CD4-positive, alpha-beta T cell treated with Interleukin-17A for 1 hour (primary cell): ENCODE data around the gene ECE1.

Experiments
- DNase-seq: peaks from one replicate; pipeline ENCODE4 v3.0.0-alpha.2; 2020

ECE1 gene

GRCh38 chr1:21289700-21290545 is at the start of gene ECE1:
Gene ECE1 (minus strand): TSS chr1:21290463. CDS start chr1:21290414, 49 bp downstream.
- peak; percentile 56 for DNase-seq

- no peak for DNase-seq
These were observed 49.3 kb upstream of the ECE1 start for GRCh38 chr1:21339356-21340229.

- DNase-seq, result no peak
These were observed 48.5 kb upstream of the ECE1 start for GRCh38 chr1:21338573-21339355.

GRCh38 chr1:21337928-21338572 is 47.8 kb upstream of the ECE1 start:
- DNase-seq, result no peak

- DNase-seq, result no peak
These were observed 47.2 kb upstream of the ECE1 start for GRCh38 chr1:21337454-21337927.

GRCh38 chr1:21337010-21337437 is 46.8 kb upstream of the ECE1 start:
- DNase-seq, result no peak

GRCh38 chr1:21335750-21336224 is 45.5 kb upstream of the ECE1 start:
- DNase-seq, result no peak

- no peak for DNase-seq
These were observed 44.9 kb upstream of the ECE1 start for GRCh38 chr1:21335088-21335691.

GRCh38 chr1:21334214-21335087 is 44.2 kb upstream of the ECE1 start:
- peak; percentile 93 for DNase-seq

- DNase-seq, result no peak
These were observed 43.6 kb upstream of the ECE1 start for GRCh38 chr1:21333824-21334213.

GRCh38 chr1:21332554-21333311 is 42.5 kb upstream of the ECE1 start:
- DNase-seq, result no peak

GRCh38 chr1:21331752-21332478 is 41.7 kb upstream of the ECE1 start:
- no peak for DNase-seq

GRCh38 chr1:21330544-21330943 is 40.3 kb upstream of the ECE1 start:
- DNase-seq, result no peak

- no peak for DNase-seq
These were observed 39.1 kb upstream of the ECE1 start for GRCh38 chr1:21329209-21329844.

- no peak for DNase-seq
These were observed 37.5 kb upstream of the ECE1 start for GRCh38 chr1:21327566-21328323.

GRCh38 chr1:21326861-21327344 is 36.6 kb upstream of the ECE1 start:
- DNase-seq, result no peak

GRCh38 chr1:21325731-21326387 is 35.6 kb upstream of the ECE1 start:
- no peak for DNase-seq
